Stimulated activated CD4-positive, alpha-beta T cell treated with anti-CD3 and anti-CD28 coated beads, Interleukin-1b, Interleukin-23, amount 100 ng/mL, for 48 hours (primary cell): ENCODE data around the gene BAIAP2.

ENCODE experiments used
- DNase-seq: peaks from one replicate; pipeline ENCODE4 v3.0.0-alpha.2; 2020

Gene BAIAP2

DNA sequence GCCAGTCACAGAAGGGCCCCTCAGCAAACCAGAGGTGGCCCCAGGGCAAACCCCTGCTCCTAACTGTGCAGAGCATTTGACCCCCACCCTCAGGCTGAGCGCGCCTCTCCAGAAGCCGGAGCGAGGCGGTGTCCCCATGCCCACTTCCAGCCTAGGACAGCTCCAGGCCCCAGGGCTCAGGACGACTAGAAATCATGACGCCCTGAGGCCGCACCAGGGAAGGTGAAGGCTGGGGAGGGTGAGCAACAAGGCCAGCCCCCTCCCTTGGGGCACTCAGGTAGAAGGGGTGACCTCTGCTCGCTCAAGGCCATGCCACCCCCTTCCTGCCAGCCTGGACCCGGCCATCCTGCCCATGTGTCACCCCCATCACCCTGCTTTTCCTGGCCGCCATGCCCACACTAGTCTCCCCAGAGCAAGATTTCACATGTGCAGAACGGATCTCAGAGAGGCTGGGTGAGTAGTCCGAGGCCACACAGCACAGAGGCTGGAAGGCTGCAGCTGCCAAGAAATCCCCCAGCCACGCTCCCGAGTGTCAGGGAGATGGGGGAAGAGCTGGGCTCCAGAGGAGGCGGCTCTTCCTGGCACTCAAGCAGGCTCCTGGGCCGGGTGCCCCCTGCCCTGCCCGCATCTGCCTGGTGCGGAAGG, 128.2 kb downstream of the BAIAP2 start:
- no peak for DNase-seq

DNA sequence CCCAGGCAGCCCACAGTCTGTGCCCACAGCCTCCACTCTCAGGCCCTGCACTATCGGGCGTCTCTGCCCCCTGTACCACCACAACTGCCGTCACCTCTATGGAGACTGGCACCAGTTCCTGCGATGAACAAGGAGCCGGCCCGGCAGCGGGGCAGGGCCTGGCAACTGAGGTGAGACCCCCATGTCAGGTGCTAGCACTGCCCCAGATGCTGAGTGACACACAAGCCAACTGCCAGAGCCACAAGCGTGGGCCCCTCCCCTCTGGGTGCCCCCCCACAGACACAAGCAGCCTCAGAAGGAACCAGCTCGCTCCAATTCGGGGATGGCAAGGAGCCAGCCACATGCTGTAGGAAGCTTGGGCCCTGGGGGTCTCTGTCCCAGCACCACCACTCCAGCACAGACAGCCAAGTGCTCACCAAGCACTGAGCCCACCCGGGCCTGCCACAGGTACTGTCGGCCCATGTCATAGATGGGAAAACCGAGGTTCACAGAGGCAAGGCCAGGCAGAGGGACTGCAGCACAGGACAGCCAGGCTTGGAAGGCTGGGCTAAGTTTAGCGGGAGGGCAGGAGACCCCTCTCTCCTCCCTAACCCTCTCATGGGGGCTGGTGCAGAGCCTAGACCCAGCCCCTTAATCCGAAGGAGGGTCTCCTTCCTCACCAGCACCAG, 128.9 kb downstream of the BAIAP2 start:
- no peak for DNase-seq

DNA sequence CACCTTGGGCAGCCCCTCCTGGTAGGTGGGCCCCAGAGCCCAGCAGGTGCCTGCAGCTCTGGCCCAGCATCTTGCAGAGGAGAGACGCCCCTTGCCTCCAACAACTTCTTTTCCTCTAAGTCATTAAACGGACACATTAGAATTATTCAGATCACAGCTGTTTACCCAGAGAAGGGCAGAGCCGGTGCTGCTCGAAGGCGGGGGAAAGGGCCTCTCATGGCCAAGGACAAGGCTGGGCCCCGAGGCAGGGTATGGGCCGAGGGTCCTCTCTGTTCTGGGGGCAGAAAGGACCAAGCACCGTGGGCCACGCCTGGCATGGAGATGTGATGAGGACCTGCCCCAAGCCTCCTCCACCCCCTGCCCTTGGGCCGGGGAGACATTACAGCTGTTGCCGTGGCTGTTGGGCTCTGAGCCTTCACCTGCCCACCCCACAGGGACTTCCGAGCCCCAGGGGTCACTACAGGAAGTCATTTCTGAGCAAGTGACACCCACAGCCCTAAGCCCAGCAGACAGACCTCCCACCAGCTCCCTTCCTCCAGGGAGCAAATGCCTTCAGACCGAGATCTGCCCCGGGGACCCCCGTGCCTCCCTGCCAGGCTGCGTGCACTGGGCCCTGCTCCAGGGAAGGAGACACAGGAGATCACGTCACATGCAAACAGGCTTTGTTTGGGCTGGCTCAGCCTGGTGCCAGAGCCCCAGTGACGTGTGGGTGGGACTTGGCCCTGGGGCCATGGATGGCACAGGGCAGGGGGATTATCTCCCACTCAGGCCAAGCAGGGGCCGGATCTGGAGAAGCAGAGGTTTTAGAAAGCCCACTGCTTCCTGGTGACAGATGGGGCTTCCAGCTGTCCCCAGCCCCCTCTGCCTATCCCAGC, 129.7 kb downstream of the BAIAP2 start:
- DNase-seq: no peak

- no peak for DNase-seq
Measured at GRCh38 chr17:81165246-81166032, 130.5 kb downstream of the BAIAP2 start, which contains the start of gene PVALEF. TSS of gene PVALEF (plus strand) at chr17:81165507. CDS start at chr17:81181227, 15,720 bp downstream.

- no peak for DNase-seq
Measured at GRCh38 chr17:81166033-81166492, 131.1 kb downstream of the BAIAP2 start, which contains the start of gene AATK. TSS of gene AATK (minus strand) at chr17:81166221. CDS start at chr17:81165992, 229 bp downstream.
